SJSA1 (cell line): ENCODE data around the gene ZBTB22. TPM values are rescaled to one million over a fixed set of nuclear protein-coding genes. Genes with fewer than 3 reads are reported as not detected.
"Not testable (repeated sequence)": the region's sequence is repeated elsewhere in the genome, so short reads cannot be mapped to it uniquely, and the experiment has no call there.

ENCODE experiments used
- DNase-seq, 2 experiments: peaks; one replicate each; pipeline ENCODE4 v3.0.0-alpha.2; 2015 to 2020; ENCODE audit warnings: low spot score in 2 of 2, low read depth in 1 of 2
- H3K27ac ChIP-seq: fragments of 250-450 bp; sonication (Bioruptor Pico); 2 replicates; pipeline ENCODE4 v1.5.1; 2020; ENCODE audit warnings: mild to moderate bottlenecking, moderate library complexity
- H3K27me3 ChIP-seq: fragments of 250-450 bp; sonication (Bioruptor Pico); replicated peaks from 2 replicates; pipeline ENCODE4 v1.5.1; 2020; ENCODE audit warnings: mild to moderate bottlenecking, moderate library complexity
- H3K36me3 ChIP-seq: fragments of 250-450 bp; sonication (Bioruptor Pico); 2 replicates; pipeline ENCODE4 v1.5.1; 2020; ENCODE audit warnings: mild to moderate bottlenecking
- H3K4me1 ChIP-seq: fragments of 250-450 bp; sonication (Bioruptor Pico); replicated peaks from 2 replicates; pipeline ENCODE4 v1.6.1; 2021; ENCODE audit warnings: mild to moderate bottlenecking
- H3K4me3 ChIP-seq: fragments of 250-450 bp; sonication (Bioruptor Pico); 2 replicates; pipeline ENCODE4 v1.5.1; 2020; ENCODE audit warnings: mild to moderate bottlenecking
- H3K9me3 ChIP-seq: fragments of 250-450 bp; sonication (Bioruptor Pico); replicated peaks from 2 replicates; pipeline ENCODE4 v1.5.1; 2020; ENCODE audit warnings: mild to moderate bottlenecking
- total RNA-seq: library from RNA; depleted of rRNA; stranded (reverse); fragments of >200 nt; shearing (Covaris generic); gene quantifications from 2 replicates; pipeline ENCODE4 v1.2.3, GENCODE V29; 2014; rRNA removed

ZBTB22 gene
- total RNA-seq, 1 experiment from 2014 or later, result 10.1 TPM

- not testable (repeated sequence) for H3K4me3 ChIP-seq, H3K27ac ChIP-seq, DNase-seq, H3K9me3 ChIP-seq, H3K27me3 ChIP-seq
- H3K36me3 ChIP-seq, result peaks cover 92% of the 10 kb centered on the region
- peaks cover 21% of the 10 kb centered on the region for H3K4me1 ChIP-seq
Observed at GRCh38 chr6:33275795-33276580, 41.6 kb downstream of the ZBTB22 start.

- DNase-seq, result no peak
- H3K4me1 ChIP-seq, result peaks cover 23% of the 10 kb centered on the region
- H3K4me3 ChIP-seq, result no peak overlapping the region
- peaks cover 78% of the 10 kb centered on the region for H3K36me3 ChIP-seq
- no peak overlapping the region for H3K27ac ChIP-seq
- no peaks in the 10 kb centered on the region for H3K27me3 ChIP-seq
- H3K9me3 ChIP-seq, result no peaks in the 10 kb centered on the region
Observed at GRCh38 chr6:33273924-33274902, 43.3 kb downstream of the ZBTB22 start.

- no peak for DNase-seq
- peaks cover 78% of the 10 kb centered on the region for H3K36me3 ChIP-seq
- H3K9me3 ChIP-seq, result no peaks in the 10 kb centered on the region
- peak overlapping the region; percentile 58 for H3K4me3 ChIP-seq
- H3K27ac ChIP-seq, result 0 out of 2 replicates have a peak overlapping the region, but pooled peaks have one; percentile 43
- H3K27me3 ChIP-seq, result no peaks in the 10 kb centered on the region
- peaks cover 23% of the 10 kb centered on the region for H3K4me1 ChIP-seq
Observed at GRCh38 chr6:33273129-33273923, 44.2 kb downstream of the ZBTB22 start.

DNA sequence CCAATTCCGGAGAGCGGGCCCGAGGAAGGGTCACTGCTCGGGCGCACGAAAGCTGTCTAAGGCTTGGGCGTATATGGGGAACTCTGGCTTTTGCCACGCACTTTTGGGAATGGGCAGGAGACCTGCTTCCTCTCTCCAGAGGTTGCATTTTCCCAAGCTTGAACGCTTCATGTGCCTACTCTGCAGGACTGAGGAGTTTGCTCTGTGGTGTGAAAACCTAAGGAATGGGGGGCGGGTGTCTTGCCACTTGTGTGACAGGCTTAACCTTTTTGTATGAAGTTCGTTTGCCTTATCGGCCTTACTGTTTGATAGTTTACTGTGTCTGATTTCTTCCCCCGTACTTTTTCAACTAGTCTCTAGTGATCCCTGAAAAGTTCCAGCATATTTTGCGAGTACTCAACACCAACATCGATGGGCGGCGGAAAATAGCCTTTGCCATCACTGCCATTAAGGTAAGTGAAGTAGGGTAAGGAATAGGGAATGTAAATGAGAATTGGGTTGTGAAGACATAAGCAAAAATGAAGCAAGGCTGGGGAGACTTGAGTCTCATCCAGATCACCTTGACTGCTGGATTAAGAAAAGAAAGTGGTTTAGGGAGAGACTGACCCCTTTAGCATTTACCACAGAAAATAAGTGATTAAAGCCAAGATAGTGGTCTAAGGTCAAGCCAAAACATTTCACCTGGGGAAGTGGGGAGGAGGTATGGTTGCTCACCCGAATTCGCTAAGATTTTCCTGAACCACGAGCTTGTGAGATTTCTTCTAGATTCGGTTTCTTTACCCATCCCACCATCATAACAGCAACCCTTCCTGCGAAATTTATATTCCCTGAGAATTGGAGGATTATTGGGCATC lies 45.0 kb downstream of the ZBTB22 start:
- Histone ChIP-seq H3K27ac (peak overlapping the region; percentile 43), H3K4me1 (peaks cover 23% of the 10 kb centered on the region), H3K36me3 (peaks cover 78% of the 10 kb centered on the region), H3K4me3 (peak overlapping the region; percentile 58), H3K9me3 (no peaks in the 10 kb centered on the region), H3K27me3 (no peaks in the 10 kb centered on the region)
- no peak for DNase-seq

GRCh38 chr6:33271468-33272274 lies 45.9 kb downstream of the ZBTB22 start, which contains the start of the genes RPS18 and VPS52:
Gene RPS18, plus strand, starts transcription at chr6:33272075. Its CDS starts 45 bp downstream, at chr6:33272120.
Gene VPS52, minus strand, starts transcription at chr6:33271876. Its CDS starts 201 bp downstream, at chr6:33271675.
- H3K4me3 ChIP-seq, result peak within 1 kb of the TSS; percentile 58
- H3K27ac ChIP-seq, result peak within 1 kb of the TSS; percentile 83
- peak; percentile 96 for DNase-seq
- no peaks in the 10 kb centered on the region for H3K9me3 ChIP-seq
- no peaks in the 10 kb centered on the region for H3K27me3 ChIP-seq
- H3K36me3 ChIP-seq, result peaks cover 78% of the 10 kb centered on the region
- peaks cover 23% of the 10 kb centered on the region for H3K4me1 ChIP-seq

DNA sequence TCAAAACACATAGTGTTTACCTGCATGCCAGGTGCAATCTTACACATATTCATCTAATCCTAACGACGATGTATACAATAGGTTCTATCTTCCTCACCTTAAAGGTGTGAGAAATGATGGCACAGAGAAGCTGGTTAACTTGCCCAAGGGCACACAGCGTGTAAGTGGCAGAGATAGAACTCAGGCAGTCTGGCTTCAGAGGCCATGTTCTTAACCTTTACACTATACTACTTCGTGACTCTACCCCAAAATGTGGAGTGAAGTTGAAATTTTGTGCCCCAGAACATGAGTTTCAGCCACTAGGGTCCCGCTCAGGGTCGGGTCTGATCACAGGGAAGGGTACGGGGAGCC lies 46.5 kb downstream of the ZBTB22 start:
- Histone ChIP-seq H3K27ac (peak overlapping the region; percentile 83), H3K4me3 (peak overlapping the region; percentile 58), H3K4me1 (peaks cover 23% of the 10 kb centered on the region), H3K36me3 (peaks cover 78% of the 10 kb centered on the region), H3K27me3 (no peaks in the 10 kb centered on the region), H3K9me3 (no peaks in the 10 kb centered on the region)
- no peak for DNase-seq

Other genes starting within 250 kb of the ZBTB22 start
- gene HLA-DPA1, start 244.1 kb downstream of the ZBTB22 start, total RNA-seq, result not detected in 2 replicates
- not detected in 2 replicates for gene HLA-DPB1, start 241.8 kb downstream of the ZBTB22 start, total RNA-seq
- gene COL11A2, start 125.3 kb downstream of the ZBTB22 start, total RNA-seq, result 0.32 TPM in 1 of 2 replicates, not detected in the other
- gene RXRB, start 117.1 kb downstream of the ZBTB22 start, total RNA-seq, result 12.4 and 14.7 TPM in 2 replicates
- 105 and 122 TPM in 2 replicates for gene SLC39A7, start 116.9 kb downstream of the ZBTB22 start, total RNA-seq
- gene HSD17B8, start 113.1 kb downstream of the ZBTB22 start, total RNA-seq, result 4.5 and 11.6 TPM in 2 replicates
- 32.5 and 37.2 TPM in 2 replicates for gene RING1, start 109.2 kb downstream of the ZBTB22 start, total RNA-seq
- gene VPS52, start 45.9 kb downstream of the ZBTB22 start, total RNA-seq, result 26.9 and 39.4 TPM in 2 replicates
- 2,063 and 2,614 TPM in 2 replicates for gene RPS18, start 45.7 kb downstream of the ZBTB22 start, total RNA-seq
- 0.16 TPM in 1 of 2 replicates, not detected in the other for gene B3GALT4, start 40.6 kb downstream of the ZBTB22 start, total RNA-seq
- 81.8 and 123 TPM in 2 replicates for gene WDR46, start 28.5 kb downstream of the ZBTB22 start, total RNA-seq
- 66.3 and 67.8 TPM in 2 replicates for gene PFDN6, start 28.1 kb downstream of the ZBTB22 start, total RNA-seq
- 24.5 and 35.7 TPM in 2 replicates for gene RGL2, start 18.8 kb downstream of the ZBTB22 start, total RNA-seq
- gene TAPBP, start 3.7 kb downstream of the ZBTB22 start, total RNA-seq, result 57.8 and 64.3 TPM in 2 replicates
- gene DAXX, start 5.2 kb upstream of the ZBTB22 start, total RNA-seq, result 37.2 and 44.5 TPM in 2 replicates
- 95.5 and 120 TPM in 2 replicates for gene KIFC1, start 74.1 kb upstream of the ZBTB22 start, total RNA-seq
- gene PHF1, start 93.3 kb upstream of the ZBTB22 start, total RNA-seq, result 15.9 and 23.2 TPM in 2 replicates
- 201 and 341 TPM in 2 replicates for gene CUTA, start 100.4 kb upstream of the ZBTB22 start, total RNA-seq
- 0.69 and 1.1 TPM in 2 replicates for gene SYNGAP1, start 102.3 kb upstream of the ZBTB22 start, total RNA-seq
- gene ZBTB9, start 136.8 kb upstream of the ZBTB22 start, total RNA-seq, result 2.9 and 4.4 TPM in 2 replicates